Transverse colon (tissue), 4 donors: ENCODE measurements around the gene VEGFA. TPM values are rescaled to one million over a fixed set of nuclear protein-coding genes. Genes with fewer than 3 reads are reported as not detected.

Experiments
- DNase-seq: peaks from one replicate; pipeline ENCODE4 v3.0.0-alpha.2; 2019
- H3K27ac ChIP-seq, 4 donors: fragments of 200-600 bp; sonication (generic); 2 replicates each; pipeline ENCODE4 v1.5.1; 2016 to 2018; ENCODE audit warnings: inconsistent platforms in 4 of 4
- H3K27me3 ChIP-seq: fragments of 200-600 bp; sonication (generic); 2 replicates; pipeline ENCODE4 v1.5.1; 2017; ENCODE audit warnings: inconsistent platforms
- H3K36me3 ChIP-seq, 4 donors: fragments of 200-600 bp; sonication (generic); 2 replicates each; pipeline ENCODE4 v1.5.1; 2017 to 2019; ENCODE audit warnings: inconsistent platforms in 4 of 4
- H3K4me1 ChIP-seq, 4 donors: fragments of 200-600 bp; sonication (generic); 2 replicates each; pipeline ENCODE4 v1.5.1; 2017 to 2020; ENCODE audit warnings: inconsistent platforms in 4 of 4
- H3K4me3 ChIP-seq, 4 donors: fragments of 200-600 bp; sonication (generic); 1 replicate in 1 of 4; 2 replicates in 3 of 4; pipeline versions ENCODE4 v1.5.1 to v1.6.1; 2017 to 2019; ENCODE audit warnings: inconsistent platforms in 4 of 4
- H3K9me3 ChIP-seq, 2 donors: fragments of 200-600 bp; sonication (generic); 2 replicates each; pipeline ENCODE4 v1.5.1; 2017 to 2019; ENCODE audit warnings: inconsistent platforms in 2 of 2
- EP300 ChIP-seq: sonication (generic); formaldehyde crosslinking; IDR thresholded peaks from one replicate; pipeline ENCODE4 v1.6.1; 2017; ENCODE audit warnings: antibody characterized with exemption, low read depth
- POLR2A ChIP-seq: fragments of 450-650 bp; IDR thresholded peaks from one replicate; pipeline ENCODE4 v1.6.1; 2016; ENCODE audit warnings: antibody characterized with exemption, mild to moderate bottlenecking, moderate library complexity
- POLR2AphosphoS5 ChIP-seq, 3 donors: sonication (generic); formaldehyde crosslinking; IDR thresholded peaks; one replicate each; pipeline ENCODE4 v1.6.1; 2016; ENCODE audit warnings: antibody characterized with exemption in 3 of 3
- WGBS, 2 donors: methylation state at CpG; one replicate each; pipeline ENCODE4 v1.1.5; 2018; ENCODE audit warnings: low coverage in 1 of 2; 5-methylcytosine and 5-hydroxymethylcytosine counted together
- in situ Hi-C, 4 donors: fragments of 200-750 bp; cut with MboI; loops; one replicate each; pipeline versions ENCODE4 v1.15.0 to v1.15.1; 2017; ENCODE audit warnings: low sequenced_read_pairs in 3 of 4, low pct_ligation_motif_present in 1 of 4, low pct_unique_long_range_greater_than_20kb in 1 of 4
- intact Hi-C: fragments of 100-400 bp; cut with DNase I; formaldehyde crosslinking; loops from one replicate; pipeline ENCODE4 v1.15.1; 2023; ENCODE audit warnings: low total_unique reads
- total RNA-seq, 4 donors: library from RNA; depleted of rRNA; stranded (reverse); fragments of >200 nt; gene quantifications; one replicate each; pipeline ENCODE4 v1.1.0, GENCODE V29; 2016
- TF ChIP-seq, protein P1 (sequence below), 5 experiments: fragments of 200-600 bp in 3 of 5; fragments of 450-650 bp in 2 of 5; sonication (generic) in 3 of 5; IDR thresholded peaks; 1 replicate in 2 of 5; 2 replicates in 3 of 5; pipeline ENCODE4 v1.5.1; 2016 to 2017; ENCODE audit warnings: antibody characterized with exemption in 5 of 5, inconsistent platforms in 3 of 5, mild to moderate bottlenecking in 2 of 5, moderate library complexity in 1 of 5

VEGFA gene
- total RNA-seq, 4 donors from 2014 or later: 131 to 608 (median 203) TPM

DNA sequence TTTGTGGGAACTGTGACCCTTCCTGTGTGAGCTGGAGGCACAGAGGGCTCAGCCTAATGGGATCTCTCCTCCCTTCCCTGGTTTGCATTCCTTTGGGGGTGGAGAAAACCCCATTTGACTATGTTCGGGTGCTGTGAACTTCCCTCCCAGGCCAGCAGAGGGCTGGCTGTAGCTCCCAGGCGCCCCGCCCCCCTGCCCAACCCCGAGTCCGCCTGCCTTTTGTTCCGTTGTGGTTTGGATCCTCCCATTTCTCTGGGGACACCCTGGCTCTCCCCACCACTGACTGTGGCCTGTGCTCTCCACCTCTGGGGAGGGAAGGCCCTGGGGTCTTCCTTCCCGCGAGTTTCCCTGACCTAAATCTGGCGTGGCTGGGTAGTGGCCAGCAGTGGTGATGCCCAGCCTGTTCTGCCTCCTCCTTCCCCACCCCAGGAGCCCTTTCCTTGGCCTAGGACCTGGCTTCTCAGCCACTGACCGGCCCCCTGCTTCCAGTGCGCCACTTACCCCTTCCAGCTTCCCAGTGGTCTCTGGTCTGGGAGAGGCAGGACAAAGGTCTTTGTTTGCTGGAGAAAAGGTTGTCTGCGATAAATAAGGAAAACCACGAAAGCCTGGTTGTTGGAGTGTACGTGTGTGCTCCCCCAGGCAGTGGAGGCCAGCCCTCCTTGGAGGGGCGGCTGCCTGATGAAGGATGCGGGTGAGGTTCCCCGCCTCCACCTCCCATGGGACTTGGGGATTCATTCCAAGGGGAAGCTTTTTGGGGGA is 4.9 kb downstream of the VEGFA start:
- Histone ChIP-seq H3K9me3 (no peaks in the 10 kb centered on the region), H3K27me3 (no peaks in the 10 kb centered on the region), H3K27ac (peak overlapping the region; percentile 96 to 99 (median 96)), H3K4me1 (peaks cover 14 to 46% (median 37%) of the 10 kb centered on the region in 4 donors), H3K4me3 (peak overlapping the region in 1 of 4 donors; percentile 88), H3K36me3 (peaks cover 0 to 23% (median 6%) of the 10 kb centered on the region in 4 donors)
- intact Hi-C loops: no loop called here
- 31% methylated on average over 16 of the region's 17 CpGs; no CpG with 5 or more reads in 1 of the 2 donors for WGBS, 2 donors
- peak; percentile 84 for DNase-seq
- TF ChIP-seq POLR2A (no peak), POLR2AphosphoS5 (IDR thresholded peaks at IDR 0.05) (no peak), EP300 (no peak)
- TF ChIP-seq, protein P1, sequence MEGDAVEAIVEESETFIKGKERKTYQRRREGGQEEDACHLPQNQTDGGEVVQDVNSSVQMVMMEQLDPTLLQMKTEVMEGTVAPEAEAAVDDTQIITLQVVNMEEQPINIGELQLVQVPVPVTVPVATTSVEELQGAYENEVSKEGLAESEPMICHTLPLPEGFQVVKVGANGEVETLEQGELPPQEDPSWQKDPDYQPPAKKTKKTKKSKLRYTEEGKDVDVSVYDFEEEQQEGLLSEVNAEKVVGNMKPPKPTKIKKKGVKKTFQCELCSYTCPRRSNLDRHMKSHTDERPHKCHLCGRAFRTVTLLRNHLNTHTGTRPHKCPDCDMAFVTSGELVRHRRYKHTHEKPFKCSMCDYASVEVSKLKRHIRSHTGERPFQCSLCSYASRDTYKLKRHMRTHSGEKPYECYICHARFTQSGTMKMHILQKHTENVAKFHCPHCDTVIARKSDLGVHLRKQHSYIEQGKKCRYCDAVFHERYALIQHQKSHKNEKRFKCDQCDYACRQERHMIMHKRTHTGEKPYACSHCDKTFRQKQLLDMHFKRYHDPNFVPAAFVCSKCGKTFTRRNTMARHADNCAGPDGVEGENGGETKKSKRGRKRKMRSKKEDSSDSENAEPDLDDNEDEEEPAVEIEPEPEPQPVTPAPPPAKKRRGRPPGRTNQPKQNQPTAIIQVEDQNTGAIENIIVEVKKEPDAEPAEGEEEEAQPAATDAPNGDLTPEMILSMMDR (IDR thresholded peaks at IDR 0.05): peak; percentile 87 to 96 (median 89)
- in situ Hi-C loops: loop anchor here in 2 of 4 donors (25.0 kb wide), 1 partner anchor 113 kb away; no protein-coding TSS in a partner anchor

DNA sequence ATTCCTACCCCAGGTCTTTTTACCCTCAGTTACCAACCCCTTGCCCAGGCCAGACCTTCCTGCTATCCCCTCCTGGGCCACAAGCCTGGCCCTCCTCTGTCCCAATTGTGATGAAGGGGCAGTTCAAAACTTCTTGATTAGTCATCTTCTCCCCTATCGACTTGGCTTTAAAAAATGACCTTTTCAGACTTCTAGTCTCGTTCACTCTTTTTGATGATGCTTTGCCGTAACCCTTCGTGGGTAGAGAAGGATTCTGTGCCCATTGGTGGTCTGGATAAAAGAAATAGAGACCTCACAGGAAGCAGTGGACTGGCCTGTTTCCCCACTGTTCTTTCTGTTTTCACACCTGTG is 5.5 kb downstream of the VEGFA start:
- TF ChIP-seq, protein P1 (IDR thresholded peaks at IDR 0.05): no peak
- no peak for TF ChIP-seq EP300
- TF ChIP-seq POLR2AphosphoS5 (IDR thresholded peaks at IDR 0.05): no peak
- no peak for TF ChIP-seq POLR2A
- peak overlapping the region; percentile 96 to 99 (median 96) for H3K27ac ChIP-seq
- no peaks in the 10 kb centered on the region for H3K27me3 ChIP-seq
- in situ Hi-C loops (no loop called here), intact Hi-C loops (no loop called here)
- WGBS, 2 donors: 48 to 49% methylated on average over 4 of the region's 4 CpGs
- H3K4me1 ChIP-seq: peaks cover 14 to 46% (median 37%) of the 10 kb centered on the region in 4 donors
- no peaks in the 10 kb centered on the region for H3K9me3 ChIP-seq
- peaks cover 0 to 26% (median 6%) of the 10 kb centered on the region in 4 donors for H3K36me3 ChIP-seq
- no peak overlapping the region for H3K4me3 ChIP-seq
- no peak for DNase-seq

DNA sequence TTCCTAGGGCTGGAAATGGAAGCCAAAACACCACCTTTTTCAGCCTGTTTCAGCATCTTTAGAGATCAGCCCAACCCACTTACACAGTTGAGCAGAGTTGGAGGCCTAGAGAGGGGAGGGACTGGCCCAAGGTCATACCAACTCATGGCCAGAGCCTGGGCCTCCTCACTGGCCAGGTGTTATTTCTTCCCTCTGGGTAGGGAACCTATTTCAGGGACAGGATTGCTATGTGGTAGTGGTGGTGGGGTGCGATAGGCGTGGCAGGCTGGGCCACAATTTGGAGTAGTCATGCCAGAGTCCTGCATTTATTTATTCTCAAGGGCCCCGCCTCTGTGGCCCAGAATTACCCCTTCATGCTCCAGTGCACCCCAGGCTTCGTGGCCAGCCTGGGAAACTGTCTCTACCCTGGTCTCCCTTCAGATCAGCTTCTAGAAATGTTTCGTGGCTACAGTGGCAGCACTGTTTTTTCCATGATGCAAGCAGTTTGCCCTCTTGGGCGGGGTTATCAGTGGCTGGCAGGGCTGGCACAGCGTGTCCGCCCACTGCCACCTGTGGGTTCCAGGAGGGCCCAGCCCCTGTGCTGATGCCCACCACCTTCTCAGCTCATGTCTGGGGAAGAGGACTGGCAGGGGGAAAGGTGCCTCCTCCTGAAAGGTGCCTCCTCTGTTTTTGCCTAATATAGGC is 6.2 kb downstream of the VEGFA start:
- Histone ChIP-seq H3K9me3 (no peaks in the 10 kb centered on the region), H3K36me3 (peaks cover 0 to 31% (median 6%) of the 10 kb centered on the region in 4 donors), H3K4me3 (no peak overlapping the region), H3K4me1 (peaks cover 14 to 46% (median 37%) of the 10 kb centered on the region in 4 donors), H3K27me3 (no peaks in the 10 kb centered on the region), H3K27ac (peak overlapping the region in 3 of 4 donors; percentile 2 to 97 (median 31))
- in situ Hi-C loops (no loop called here), intact Hi-C loops (no loop called here)
- TF ChIP-seq, protein P1 (IDR thresholded peaks at IDR 0.05): no peak
- TF ChIP-seq POLR2A: no peak
- no peak for TF ChIP-seq POLR2AphosphoS5 (IDR thresholded peaks at IDR 0.05)
- no peak for TF ChIP-seq EP300
- 75 to 80% methylated on average over 1 to 8 of the region's 8 CpGs for WGBS, 2 donors
- DNase-seq: no peak
